ENCODE measurements around the gene DDIT4.
"Not testable (repeated sequence)": the region's sequence is repeated elsewhere in the genome, so short reads cannot be mapped to it uniquely, and the experiment has no call there.

The DDIT4 gene, protein sequence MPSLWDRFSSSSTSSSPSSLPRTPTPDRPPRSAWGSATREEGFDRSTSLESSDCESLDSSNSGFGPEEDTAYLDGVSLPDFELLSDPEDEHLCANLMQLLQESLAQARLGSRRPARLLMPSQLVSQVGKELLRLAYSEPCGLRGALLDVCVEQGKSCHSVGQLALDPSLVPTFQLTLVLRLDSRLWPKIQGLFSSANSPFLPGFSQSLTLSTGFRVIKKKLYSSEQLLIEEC

DNA sequence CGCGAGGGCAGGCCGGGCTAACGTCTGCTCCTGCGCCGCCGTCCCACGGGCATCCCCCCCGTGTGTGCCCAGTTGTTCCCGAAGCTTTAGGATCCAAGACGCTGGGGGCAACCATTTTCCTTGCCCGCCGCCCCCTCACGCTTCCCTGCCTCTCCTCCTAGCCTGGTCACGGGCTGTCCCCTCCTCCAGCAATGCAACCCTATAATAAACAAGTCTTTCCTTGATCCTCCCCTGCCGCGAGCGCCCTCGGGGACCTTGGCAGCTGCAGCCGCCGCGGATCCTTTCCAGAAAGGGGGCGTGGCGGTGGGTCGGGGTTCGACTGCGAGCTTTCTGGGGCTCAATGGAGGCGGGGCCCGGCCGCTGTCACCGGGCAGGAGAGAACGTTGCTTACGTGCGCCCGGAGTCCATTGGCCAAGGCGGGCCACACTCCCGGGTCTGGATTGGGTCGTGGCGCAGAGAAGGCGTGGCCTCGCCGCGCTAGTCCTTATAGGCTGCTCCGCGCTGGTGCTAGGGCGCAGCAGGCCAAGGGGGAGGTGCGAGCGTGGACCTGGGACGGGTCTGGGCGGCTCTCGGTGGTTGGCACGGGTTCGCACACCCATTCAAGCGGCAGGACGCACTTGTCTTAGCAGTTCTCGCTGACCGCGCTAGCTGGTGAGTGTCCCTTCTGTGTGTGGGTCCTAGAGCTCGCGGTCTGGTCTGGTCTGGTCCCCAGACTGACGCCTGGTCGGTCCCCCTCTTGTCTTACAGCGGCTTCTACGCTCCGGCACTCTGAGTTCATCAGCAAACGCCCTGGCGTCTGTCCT lies at the start of gene DDIT4:
Gene DDIT4 (plus strand): TSS at position 515 of the 803 bp plus-strand sequence. CDS start 293 bp downstream, outside the sequence.
- peaks cover 3% of the 10 kb centered on the region for H3K27me3 Mint-ChIP-seq (ENCODE audit: low read depth)
- peak within 1 kb of the TSS; percentile 93 to 99 (median 99) for H3K27ac Mint-ChIP-seq
- H3K4me1 Mint-ChIP-seq, result peaks cover 61% of the 10 kb centered on the region
- peak within 1 kb of the TSS; percentile 97 to 98 (median 97) for H3K4me3 Mint-ChIP-seq
- H3K9me3 Mint-ChIP-seq, result no peaks in the 10 kb centered on the region
- TF ChIP-seq, protein P1, sequence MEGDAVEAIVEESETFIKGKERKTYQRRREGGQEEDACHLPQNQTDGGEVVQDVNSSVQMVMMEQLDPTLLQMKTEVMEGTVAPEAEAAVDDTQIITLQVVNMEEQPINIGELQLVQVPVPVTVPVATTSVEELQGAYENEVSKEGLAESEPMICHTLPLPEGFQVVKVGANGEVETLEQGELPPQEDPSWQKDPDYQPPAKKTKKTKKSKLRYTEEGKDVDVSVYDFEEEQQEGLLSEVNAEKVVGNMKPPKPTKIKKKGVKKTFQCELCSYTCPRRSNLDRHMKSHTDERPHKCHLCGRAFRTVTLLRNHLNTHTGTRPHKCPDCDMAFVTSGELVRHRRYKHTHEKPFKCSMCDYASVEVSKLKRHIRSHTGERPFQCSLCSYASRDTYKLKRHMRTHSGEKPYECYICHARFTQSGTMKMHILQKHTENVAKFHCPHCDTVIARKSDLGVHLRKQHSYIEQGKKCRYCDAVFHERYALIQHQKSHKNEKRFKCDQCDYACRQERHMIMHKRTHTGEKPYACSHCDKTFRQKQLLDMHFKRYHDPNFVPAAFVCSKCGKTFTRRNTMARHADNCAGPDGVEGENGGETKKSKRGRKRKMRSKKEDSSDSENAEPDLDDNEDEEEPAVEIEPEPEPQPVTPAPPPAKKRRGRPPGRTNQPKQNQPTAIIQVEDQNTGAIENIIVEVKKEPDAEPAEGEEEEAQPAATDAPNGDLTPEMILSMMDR (IDR thresholded peaks at IDR 0.05; ENCODE audit: unreplicated experiment in 3 of 3), result no peak
- peaks cover 19% of the 10 kb centered on the region for H3K36me3 Mint-ChIP-seq (ENCODE audit: low read depth)

DNA sequence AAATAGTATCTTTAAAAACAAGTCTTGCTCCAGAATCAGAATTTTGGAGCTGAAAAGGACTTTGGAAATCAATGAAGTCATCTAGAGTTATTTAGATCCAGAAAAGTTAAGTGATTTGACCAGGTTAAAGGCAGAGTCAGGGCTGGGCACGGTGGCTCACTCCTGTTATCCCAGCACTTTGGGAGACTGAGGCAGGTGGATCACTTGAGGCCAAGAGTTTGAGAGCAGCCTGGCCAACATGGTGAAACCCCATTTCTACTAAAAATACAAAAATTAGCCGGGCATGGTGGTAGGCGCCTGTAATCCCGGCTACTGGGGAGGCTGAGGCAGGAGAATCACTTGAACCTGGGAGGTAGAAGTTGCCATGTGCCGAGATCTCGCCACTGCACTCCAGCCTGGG lies 49.5 kb upstream of the DDIT4 start:
- H3K36me3 Mint-ChIP-seq (ENCODE audit: low read depth), result peaks cover 24% of the 10 kb centered on the region
- peak overlapping the region in 2 of 3 experiments; percentile 39 to 46 for H3K27ac Mint-ChIP-seq
- not testable (repeated sequence) for H3K4me3 Mint-ChIP-seq; H3K9me3 Mint-ChIP-seq; H3K27me3 Mint-ChIP-seq (ENCODE audit: low read depth)
- H3K4me1 Mint-ChIP-seq, result peaks cover 26% of the 10 kb centered on the region

DNA sequence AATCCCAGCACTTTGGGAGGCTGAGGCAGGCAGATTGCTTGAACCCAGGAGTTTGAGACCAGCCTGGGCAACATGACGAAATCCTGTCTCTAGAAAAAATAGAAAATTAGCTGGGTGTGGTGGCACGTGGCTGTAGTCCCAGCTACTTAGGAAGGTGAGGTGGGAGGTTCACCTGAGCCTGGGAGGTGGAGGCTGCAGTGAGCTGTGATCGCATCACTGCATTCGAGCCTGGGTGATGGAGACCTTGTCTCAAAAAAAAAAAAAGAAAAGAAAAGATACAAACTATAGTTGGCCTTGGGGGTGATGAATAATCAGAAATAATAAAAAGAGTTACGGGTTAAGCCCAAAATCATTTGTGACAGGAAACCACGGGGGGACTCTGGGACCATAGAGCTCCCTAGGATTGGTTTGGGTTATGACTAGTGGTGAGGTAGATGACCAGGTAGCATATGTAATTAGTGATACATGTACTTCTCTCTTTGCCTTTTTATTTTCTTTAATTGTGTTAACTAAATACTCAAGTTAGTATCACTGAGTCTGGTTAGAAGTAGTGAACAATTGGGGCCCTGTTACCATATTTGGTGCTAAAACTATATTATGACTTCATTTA lies 47.2 kb upstream of the DDIT4 start:
- TF ChIP-seq, protein P1 (IDR thresholded peaks at IDR 0.05; ENCODE audit: unreplicated experiment in 3 of 3), result no peak
- H3K27me3 Mint-ChIP-seq (ENCODE audit: low read depth), result no peaks in the 10 kb centered on the region
- peaks cover 39% of the 10 kb centered on the region for H3K4me1 Mint-ChIP-seq
- H3K27ac Mint-ChIP-seq, result peak overlapping the region; percentile 22 to 60 (median 37)
- H3K9me3 Mint-ChIP-seq, result no peaks in the 10 kb centered on the region
- no peak overlapping the region for H3K4me3 Mint-ChIP-seq
- peaks cover 32% of the 10 kb centered on the region for H3K36me3 Mint-ChIP-seq (ENCODE audit: low read depth)

DNA sequence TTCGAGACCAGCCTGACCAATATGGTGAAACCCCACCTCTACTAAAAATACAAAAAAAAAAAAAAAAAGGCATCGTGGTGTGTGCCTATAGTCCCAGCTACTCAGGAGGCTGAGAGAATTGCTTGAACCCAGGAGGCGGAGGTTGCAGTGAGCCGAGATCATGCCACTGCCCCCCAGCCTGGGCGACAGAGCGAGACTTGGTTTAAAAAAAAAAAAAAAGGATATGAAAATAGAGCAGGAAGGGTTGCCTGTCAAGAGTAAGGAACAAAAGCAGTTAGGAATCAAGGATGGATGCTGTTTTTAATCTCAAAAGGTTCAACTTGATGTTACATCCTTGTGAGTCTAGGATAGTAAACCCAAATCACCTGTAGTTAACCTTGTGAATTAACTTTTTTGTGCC lies 45.9 kb upstream of the DDIT4 start:
- Mint-ChIP-seq H3K36me3 (ENCODE audit: low read depth) (peaks cover 31% of the 10 kb centered on the region), H3K4me1 (peaks cover 37% of the 10 kb centered on the region), H3K9me3 (no peaks in the 10 kb centered on the region), H3K27me3 (ENCODE audit: low read depth) (no peaks in the 10 kb centered on the region), H3K4me3 (no peak overlapping the region), H3K27ac (peak overlapping the region in 1 of 3 experiments; percentile 57)
- TF ChIP-seq, protein P1 (IDR thresholded peaks at IDR 0.05; ENCODE audit: unreplicated experiment in 3 of 3), result no peak

DNA sequence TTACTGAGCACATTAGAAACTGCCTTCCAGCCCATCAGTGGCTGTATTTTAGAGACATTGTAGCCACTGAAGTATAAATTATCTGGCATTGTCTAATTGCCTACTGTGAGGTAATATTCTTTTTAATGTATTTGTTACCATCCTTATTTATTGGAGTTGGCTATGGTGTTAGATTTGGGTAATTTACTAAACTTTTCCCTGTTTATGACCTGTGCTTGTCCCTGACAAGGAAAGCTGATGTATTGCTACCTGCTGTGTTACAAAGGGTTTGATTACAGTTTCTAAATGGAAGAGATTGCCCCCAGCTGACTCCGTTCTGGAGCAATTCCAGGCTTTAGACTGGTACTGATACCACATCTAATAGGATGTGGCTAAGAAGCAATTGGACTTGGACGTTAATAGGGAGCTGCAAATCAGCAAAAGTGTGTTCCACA lies 45.4 kb upstream of the DDIT4 start:
- H3K27me3 Mint-ChIP-seq (ENCODE audit: low read depth), result no peaks in the 10 kb centered on the region
- no peaks in the 10 kb centered on the region for H3K9me3 Mint-ChIP-seq
- no peak overlapping the region for H3K4me3 Mint-ChIP-seq
- TF ChIP-seq, protein P1 (IDR thresholded peaks at IDR 0.05; ENCODE audit: unreplicated experiment in 3 of 3), result no peak
- H3K27ac Mint-ChIP-seq, result peak overlapping the region; percentile 51 to 71 (median 57)
- peaks cover 39% of the 10 kb centered on the region for H3K4me1 Mint-ChIP-seq
- peaks cover 36% of the 10 kb centered on the region for H3K36me3 Mint-ChIP-seq (ENCODE audit: low read depth)
